Kidney (tissue), 14 donors: Measurements from ENCODE around the gene MAGEA11. TPM values are rescaled to one million over a fixed set of nuclear protein-coding genes. Genes with fewer than 3 reads are reported as not detected.

ENCODE experiments used
- DNase-seq, 5 donors: peaks; one replicate each; pipeline ENCODE4 v3.0.0-alpha.2; 2013 to 2020
- FAIRE-seq: peaks from 2 replicates; lab custom pipeline; 2012; peaks lifted over from hg19 to GRCh38; lab: Jason Lieb, UNC
- H3K27ac ChIP-seq, 2 donors: one replicate each; pipeline ENCODE4 v1.7.0; 2013; ENCODE audit warnings: low read depth in 2 of 2, low read length in 2 of 2, inconsistent platforms in 1 of 2
- H3K27me3 ChIP-seq: one replicate; pipeline ENCODE4 v1.7.1; 2013; ENCODE audit warnings: low read length, inconsistent platforms; ENCODE audit not compliant: control insufficient read depth, insufficient read depth
- H3K36me3 ChIP-seq, 3 donors: one replicate each; pipeline versions ENCODE4 v1.7.0 to v1.7.1; 2013; ENCODE audit warnings: low read length in 3 of 3, control low read depth in 1 of 3, inconsistent platforms in 1 of 3; ENCODE audit not compliant: insufficient read depth in 3 of 3, control insufficient read depth in 2 of 3
- H3K4me1 ChIP-seq, 3 donors: one replicate each; pipeline versions ENCODE4 v1.7.0 to v1.7.1; 2013; ENCODE audit warnings: low read length in 3 of 3, inconsistent platforms in 1 of 3, low read depth in 1 of 3; ENCODE audit not compliant: control insufficient read depth in 2 of 3, insufficient read depth in 2 of 3
- H3K4me3 ChIP-seq, 3 donors: one replicate each; pipeline versions ENCODE4 v1.7.0 to v1.8.1; 2013; ENCODE audit warnings: low read length in 3 of 3, control low read depth in 1 of 3, inconsistent platforms in 1 of 3
- H3K9ac ChIP-seq, 3 donors: one replicate each; pipeline versions ENCODE4 v1.7.0 to v1.7.1; 2013; ENCODE audit warnings: low read length in 3 of 3, control low read depth in 1 of 3, inconsistent platforms in 1 of 3
- H3K9me3 ChIP-seq, 3 donors: one replicate each; pipeline versions ENCODE4 v1.7.0 to v1.7.1; 2013; ENCODE audit warnings: low read length in 3 of 3, control low read depth in 1 of 3, inconsistent platforms in 1 of 3; ENCODE audit not compliant: control insufficient read depth in 2 of 3, insufficient read depth in 1 of 3
- intact Hi-C: fragments of 100-400 bp; cut with DNase I; formaldehyde crosslinking; loops from one replicate; pipeline ENCODE4 v1.11.1; 2022
- polyA plus RNA-seq: library from polyadenylated mRNA; stranded (reverse); fragments of 350-450 nt; fragmentation: Illumina TruSeq; extraction: RNeasy Lipid Tissue Mini Kit (QIAGEN cat#74804); gene quantifications from one replicate; pipeline ENCODE4 v1.2.3, GENCODE V29; 2014; ENCODE audit warnings: low read depth, low replicate concordance; ENCODE audit not compliant: insufficient read depth
- total RNA-seq: library from RNA; stranded (reverse); fragmentation: NEBNext Ultra II Directional; extraction: Animal tissue kit (Norgen Biotek cat#: 25700); gene quantifications from one replicate; pipeline ENCODE4 v1.2.1, GENCODE V29; 2021
- TF ChIP-seq, protein P1 (sequence below): IDR thresholded peaks from 3 replicates; pipeline ENCODE4 v1.5.1; 2012; ENCODE audit warnings: mild to moderate bottlenecking, moderate library complexity, borderline replicate concordance; ENCODE audit not compliant: insufficient read depth; ENCODE audit errors: extremely low read depth
- donor health status: control.
- donor health status: control.
- donor health status: control.
- donor health status: control.
- donor health status: control.
- donor health status: DM: yes; HTN: yes; CAD: no.
- donor health status: Normal renal cell carcinoma (clear cell type).

MAGEA11 gene
- total and polyA plus RNA-seq, 2 donors from 2014 or later: not detected

DNA sequence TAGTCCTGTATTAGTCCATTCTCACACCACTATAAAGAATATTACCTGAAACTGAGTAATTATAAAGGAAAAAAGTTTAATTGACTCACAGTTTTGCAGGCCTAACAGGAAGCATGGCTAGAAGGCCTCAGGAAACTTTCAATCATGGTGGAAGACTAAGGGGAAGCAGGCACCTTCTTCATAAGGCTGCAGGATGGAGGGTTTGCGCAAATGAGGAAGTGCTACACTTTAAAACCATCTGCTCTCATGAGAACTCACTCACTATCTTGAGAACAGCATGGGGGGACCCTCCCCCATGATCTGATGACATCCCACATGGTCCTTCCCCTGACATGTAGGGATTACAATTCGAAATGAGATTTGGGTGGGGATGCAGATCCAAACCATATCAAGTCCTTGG is 12.1 kb upstream of the MAGEA11 start:
- no peak for DNase-seq
- no peak overlapping the region for H3K27ac ChIP-seq
- intact Hi-C loops: no loop called here
- no peaks in the 10 kb centered on the region for H3K27me3 ChIP-seq
- H3K4me3 ChIP-seq: no peak overlapping the region
- H3K9ac ChIP-seq: no peak overlapping the region
- H3K4me1 ChIP-seq: no peaks in the 10 kb centered on the region
- no peaks in the 10 kb centered on the region for H3K9me3 ChIP-seq
- H3K36me3 ChIP-seq: no peaks in the 10 kb centered on the region
- FAIRE-seq: no peak
- TF ChIP-seq, protein P1, sequence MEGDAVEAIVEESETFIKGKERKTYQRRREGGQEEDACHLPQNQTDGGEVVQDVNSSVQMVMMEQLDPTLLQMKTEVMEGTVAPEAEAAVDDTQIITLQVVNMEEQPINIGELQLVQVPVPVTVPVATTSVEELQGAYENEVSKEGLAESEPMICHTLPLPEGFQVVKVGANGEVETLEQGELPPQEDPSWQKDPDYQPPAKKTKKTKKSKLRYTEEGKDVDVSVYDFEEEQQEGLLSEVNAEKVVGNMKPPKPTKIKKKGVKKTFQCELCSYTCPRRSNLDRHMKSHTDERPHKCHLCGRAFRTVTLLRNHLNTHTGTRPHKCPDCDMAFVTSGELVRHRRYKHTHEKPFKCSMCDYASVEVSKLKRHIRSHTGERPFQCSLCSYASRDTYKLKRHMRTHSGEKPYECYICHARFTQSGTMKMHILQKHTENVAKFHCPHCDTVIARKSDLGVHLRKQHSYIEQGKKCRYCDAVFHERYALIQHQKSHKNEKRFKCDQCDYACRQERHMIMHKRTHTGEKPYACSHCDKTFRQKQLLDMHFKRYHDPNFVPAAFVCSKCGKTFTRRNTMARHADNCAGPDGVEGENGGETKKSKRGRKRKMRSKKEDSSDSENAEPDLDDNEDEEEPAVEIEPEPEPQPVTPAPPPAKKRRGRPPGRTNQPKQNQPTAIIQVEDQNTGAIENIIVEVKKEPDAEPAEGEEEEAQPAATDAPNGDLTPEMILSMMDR: no peak

DNA sequence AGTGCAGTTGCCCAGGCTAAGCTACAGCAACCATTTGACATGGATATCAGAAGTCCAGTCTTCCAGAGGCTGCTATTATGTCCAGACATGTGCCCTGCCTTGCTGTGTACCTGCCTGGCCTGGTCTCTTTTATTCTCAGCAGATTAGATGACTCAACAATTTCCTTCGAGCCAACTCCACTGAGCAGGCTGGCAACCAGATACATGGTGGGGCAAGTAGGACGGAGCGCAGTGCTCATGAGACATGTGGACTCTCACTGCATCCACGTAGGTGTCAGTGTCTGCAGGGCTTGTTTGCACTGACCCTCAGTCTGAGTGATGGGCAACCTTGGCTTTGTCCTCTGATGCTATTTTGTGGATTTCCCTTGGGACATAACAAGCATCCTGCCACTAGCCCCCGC is 7.2 kb upstream of the MAGEA11 start:
- no peak for FAIRE-seq
- H3K27ac ChIP-seq: no peak overlapping the region
- intact Hi-C loops: no loop called here

DNA sequence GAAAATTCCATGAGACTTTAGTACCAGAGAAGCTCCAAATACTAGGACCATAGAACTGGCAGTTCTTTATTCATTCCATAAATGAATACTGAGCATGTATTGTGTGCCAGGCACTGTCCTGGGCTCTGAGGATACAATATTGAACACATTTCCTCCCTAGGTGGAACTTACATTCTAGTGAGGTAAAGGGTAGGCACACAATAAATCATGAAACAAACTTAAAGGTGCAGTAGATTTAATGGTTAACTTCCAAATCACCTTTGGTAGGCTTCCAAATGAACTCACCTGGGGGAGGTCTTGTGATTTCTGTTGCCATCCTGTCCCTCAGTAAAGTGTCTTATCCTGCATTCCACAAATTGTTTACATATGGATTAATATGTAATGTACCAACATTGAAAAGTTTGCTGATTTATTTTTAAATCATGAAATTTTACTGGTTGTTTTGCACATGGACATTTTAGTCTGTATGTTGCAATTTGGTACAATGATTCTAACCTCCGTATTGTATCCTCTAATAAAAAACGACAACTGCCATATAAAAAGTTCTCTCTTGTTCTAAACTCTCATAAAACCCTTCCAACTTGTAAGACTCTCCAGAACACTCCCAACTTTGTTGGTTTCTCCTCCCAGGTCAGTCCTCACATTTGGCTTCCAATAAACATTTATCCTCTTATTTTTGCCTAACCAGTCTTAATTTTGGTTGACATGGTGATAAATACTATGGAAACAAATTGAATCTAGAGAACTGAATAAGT is 4.5 kb upstream of the MAGEA11 start:
- DNase-seq (no peak), FAIRE-seq (no peak)
- no peaks in the 10 kb centered on the region for H3K4me1 ChIP-seq
- TF ChIP-seq, protein P1: no peak
- no peaks in the 10 kb centered on the region for H3K36me3 ChIP-seq
- no peaks in the 10 kb centered on the region for H3K9me3 ChIP-seq
- H3K27ac ChIP-seq: no peak overlapping the region
- intact Hi-C loops: no loop called here
- no peak overlapping the region for H3K4me3 ChIP-seq
- no peaks in the 10 kb centered on the region for H3K27me3 ChIP-seq
- H3K9ac ChIP-seq: no peak overlapping the region

More for the DNA sequence above, 7.2 kb upstream of the MAGEA11 start:
- TF ChIP-seq, protein P1: no peak
- H3K4me3 ChIP-seq: no peak overlapping the region
- no peaks in the 10 kb centered on the region for H3K36me3 ChIP-seq
- no peak overlapping the region for H3K9ac ChIP-seq
- H3K9me3 ChIP-seq: no peaks in the 10 kb centered on the region
- H3K27me3 ChIP-seq: no peaks in the 10 kb centered on the region
- DNase-seq: no peak
- no peaks in the 10 kb centered on the region for H3K4me1 ChIP-seq
